Measurements from ENCODE around the gene NPAS3.

- TF ChIP-seq EZH2 (optimal IDR thresholded peaks at IDR 0.05; ENCODE audit: low read depth, low read length) (no peak), EZH2phosphoT487 (IDR thresholded peaks at IDR 0.05; ENCODE audit: low read length) (no peak)
Observed at GRCh38 chr14:33408291-33408690, 469.6 kb downstream of the NPAS3 start.
